SK-N-MC (cell line): ENCODE results near the gene TUT4.
A peak's percentile ranks its signal among the peaks of the same experiment; 100 is the strongest.

Source experiments
- DNase-seq: peaks from one replicate; pipeline ENCODE4 v3.0.0-alpha.2; 2011; ENCODE audit warnings: low read depth, low spot score
- H3K27ac ChIP-seq: fragments of 200-600 bp; sonication (generic); 2 replicates; pipeline ENCODE4 v1.5.1; 2016; ENCODE audit warnings: mixed run types
- H3K36me3 ChIP-seq: fragments of 200-600 bp; sonication (generic); 2 replicates; pipeline ENCODE4 v1.6.1; 2017; ENCODE audit warnings: antibody characterized with exemption, low read length, mixed read lengths; ENCODE audit not compliant: insufficient read depth
- H3K4me3 ChIP-seq: fragments of 200-600 bp; sonication (generic); 2 replicates; pipeline ENCODE4 v1.5.1; 2016
- H3K9ac ChIP-seq: fragments of 200-600 bp; sonication (generic); 2 replicates; pipeline ENCODE4 v1.8.0; 2017; ENCODE audit warnings: mixed run types, mixed read lengths; ENCODE audit not compliant: insufficient read length
- H3K9me3 ChIP-seq: fragments of 200-600 bp; sonication (generic); 2 replicates; pipeline ENCODE4 v1.6.1; 2017; ENCODE audit warnings: low read depth, mild to moderate bottlenecking, antibody characterized with exemption, low read length, moderate library complexity, mixed read lengths
- EZH2 ChIP-seq: fragments of 200-600 bp; sonication (generic); IDR thresholded peaks from one replicate; pipeline ENCODE4 v1.6.1; 2017; ENCODE audit warnings: antibody characterized with exemption
- FOXP2 ChIP-seq: optimal IDR thresholded peaks from 2 replicates; pipeline ENCODE3; 2011; ENCODE audit warnings: mild to moderate bottlenecking, moderate library complexity; ENCODE audit not compliant: insufficient read depth; ENCODE audit errors: extremely low read length, control extremely low read depth
- POLR2AphosphoS5 ChIP-seq: IDR thresholded peaks from 2 replicates; pipeline ENCODE4 v1.6.1; 2012; ENCODE audit warnings: mild to moderate bottlenecking, low read depth, low read length, borderline replicate concordance

TUT4 gene

GRCh38 chr1:52476943-52477342 lies 75.9 kb downstream of the TUT4 start:
- no peaks in the 10 kb centered on the region for H3K9me3 ChIP-seq
- no peak for TF ChIP-seq POLR2AphosphoS5
- TF ChIP-seq EZH2, result no peak
- no peak for TF ChIP-seq FOXP2
- no peak overlapping the region for H3K4me3 ChIP-seq

GRCh38 chr1:52474807-52475206 lies 78.1 kb downstream of the TUT4 start:
- Histone ChIP-seq H3K27ac (no peak overlapping the region), H3K9me3 (no peaks in the 10 kb centered on the region), H3K9ac (no peak overlapping the region), H3K36me3 (peaks cover 31% of the 10 kb centered on the region), H3K4me3 (no peak overlapping the region)
- no peak for DNase-seq
- TF ChIP-seq FOXP2, result no peak
- no peak for TF ChIP-seq POLR2AphosphoS5
- no peak for TF ChIP-seq EZH2

More at GRCh38 chr1:52476943-52477342, 75.9 kb downstream of the TUT4 start:
- Histone ChIP-seq H3K36me3 (peaks cover 28% of the 10 kb centered on the region), H3K9ac (no peak overlapping the region), H3K27ac (no peak overlapping the region)
- no peak for DNase-seq

- H3K27ac ChIP-seq, result no peak overlapping the region
- TF ChIP-seq EZH2 (no peak), FOXP2 (no peak), POLR2AphosphoS5 (no peak)
- H3K9me3 ChIP-seq, result no peaks in the 10 kb centered on the region
- no peak overlapping the region for H3K4me3 ChIP-seq
- no peak for DNase-seq
- H3K36me3 ChIP-seq, result peaks cover 31% of the 10 kb centered on the region
- H3K9ac ChIP-seq, result no peak overlapping the region
Observed at GRCh38 chr1:52473039-52473438, 79.9 kb downstream of the TUT4 start.

- no peak overlapping the region for H3K4me3 ChIP-seq
- no peak for TF ChIP-seq POLR2AphosphoS5
- H3K9ac ChIP-seq, result no peak overlapping the region
- no peak for DNase-seq
- peaks cover 25% of the 10 kb centered on the region for H3K36me3 ChIP-seq
- no peak overlapping the region for H3K27ac ChIP-seq
- H3K9me3 ChIP-seq, result no peaks in the 10 kb centered on the region
Observed at GRCh38 chr1:52472384-52472783, 80.5 kb downstream of the TUT4 start.

- TF ChIP-seq POLR2AphosphoS5 (no peak), FOXP2 (no peak), EZH2 (no peak)
Observed at GRCh38 chr1:52469108-52469507, 83.8 kb downstream of the TUT4 start.

GRCh38 chr1:52463891-52464290 lies 89.0 kb downstream of the TUT4 start:
- H3K4me3 ChIP-seq, result no peak overlapping the region
- H3K9me3 ChIP-seq, result no peaks in the 10 kb centered on the region
- H3K27ac ChIP-seq, result no peak overlapping the region
- DNase-seq, result no peak
- 0 out of 2 replicates have a peak, but pooled peaks cover 2% of the 10 kb centered on the region for H3K36me3 ChIP-seq
- H3K9ac ChIP-seq, result no peak overlapping the region
- TF ChIP-seq EZH2 (no peak), FOXP2 (no peak), POLR2AphosphoS5 (no peak)

More at GRCh38 chr1:52469108-52469507, 83.8 kb downstream of the TUT4 start:
- DNase-seq, result no peak
- Histone ChIP-seq H3K27ac (no peak overlapping the region), H3K4me3 (no peak overlapping the region), H3K36me3 (peaks cover 16% of the 10 kb centered on the region), H3K9me3 (no peaks in the 10 kb centered on the region), H3K9ac (no peak overlapping the region)

GRCh38 chr1:52461821-52462220 lies 91.1 kb downstream of the TUT4 start:
- H3K9ac ChIP-seq, result no peak overlapping the region
- no peak overlapping the region for H3K27ac ChIP-seq
- DNase-seq, result no peak
- TF ChIP-seq POLR2AphosphoS5 (no peak), EZH2 (no peak), FOXP2 (no peak)
- no peak overlapping the region for H3K4me3 ChIP-seq
- no peaks in the 10 kb centered on the region for H3K9me3 ChIP-seq
- H3K36me3 ChIP-seq, result 0 out of 2 replicates have a peak, but pooled peaks cover 3% of the 10 kb centered on the region

GRCh38 chr1:52460694-52461093 lies 92.2 kb downstream of the TUT4 start:
- TF ChIP-seq FOXP2, result no peak
- no peak for TF ChIP-seq EZH2
- no peak for TF ChIP-seq POLR2AphosphoS5
- H3K27ac ChIP-seq, result no peak overlapping the region
- H3K9me3 ChIP-seq, result no peaks in the 10 kb centered on the region
- DNase-seq, result peak; percentile 18
- H3K9ac ChIP-seq, result no peak overlapping the region
- H3K4me3 ChIP-seq, result no peak overlapping the region
- H3K36me3 ChIP-seq, result peaks cover 6% of the 10 kb centered on the region; the same call in 1 of the 2 replicates

GRCh38 chr1:52455686-52456085 lies 97.2 kb downstream of the TUT4 start:
- Histone ChIP-seq H3K27ac (no peak overlapping the region), H3K36me3 (peaks cover 6% of the 10 kb centered on the region; the same call in 1 of the 2 replicates), H3K4me3 (no peak overlapping the region), H3K9me3 (no peaks in the 10 kb centered on the region), H3K9ac (no peak overlapping the region)
- DNase-seq, result no peak
- TF ChIP-seq POLR2AphosphoS5 (no peak), FOXP2 (no peak), EZH2 (no peak)
